Parathyroid adenoma (tissue), 2 donors: ENCODE data around the gene NVL.

Source experiments
- H2AFZ ChIP-seq: fragments of 300-600 bp; sonication (generic); one replicate; pipeline ENCODE4 v1.7.0; 2017; ENCODE audit warnings: antibody characterized with exemption, mild to moderate bottlenecking
- H3K27ac ChIP-seq: fragments of 300-600 bp; sonication (generic); one replicate; pipeline ENCODE4 v1.7.0; 2017
- H3K27me3 ChIP-seq: fragments of 300-600 bp; sonication (generic); one replicate; pipeline ENCODE4 v1.7.0; 2017; ENCODE audit warnings: low read length; ENCODE audit not compliant: control insufficient read depth, insufficient read depth
- H3K36me3 ChIP-seq: fragments of 300-600 bp; sonication (generic); one replicate; pipeline ENCODE4 v1.7.0; 2017; ENCODE audit warnings: low read length; ENCODE audit not compliant: control insufficient read depth, insufficient read depth
- H3K4me1 ChIP-seq: fragments of 300-600 bp; sonication (generic); one replicate; pipeline ENCODE4 v1.7.0; 2017; ENCODE audit warnings: control low read depth
- H3K4me2 ChIP-seq: fragments of 300-600 bp; sonication (generic); one replicate; pipeline ENCODE4 v1.7.0; 2017; ENCODE audit warnings: low read length
- H3K4me3 ChIP-seq: fragments of 300-600 bp; sonication (generic); one replicate; pipeline ENCODE4 v1.7.0; 2017; ENCODE audit warnings: low read depth, low read length
- H3K79me2 ChIP-seq: fragments of 300-600 bp; sonication (generic); one replicate; pipeline ENCODE4 v1.7.0; 2017; ENCODE audit warnings: control low read depth
- H3K9ac ChIP-seq: fragments of 300-600 bp; sonication (generic); one replicate; pipeline ENCODE4 v1.7.0; 2017; ENCODE audit warnings: mild to moderate bottlenecking
- H3K9me3 ChIP-seq: fragments of 300-600 bp; sonication (generic); one replicate; pipeline ENCODE4 v1.7.0; 2017; ENCODE audit warnings: low read length; ENCODE audit not compliant: control insufficient read depth
- CTCF ChIP-seq: fragments of 300-600 bp; sonication (generic); IDR thresholded peaks from one replicate; pipeline ENCODE4 v1.7.0; 2017; ENCODE audit warnings: antibody characterized with exemption, mild to moderate bottlenecking
- donor health status: primary hyperparathyroidism.

The NVL gene

GRCh38 chr1:224235813-224236493 lies 94.0 kb downstream of the NVL start:
- H3K36me3 ChIP-seq = no peaks in the 10 kb centered on the region
- no peaks in the 10 kb centered on the region for H3K27me3 ChIP-seq
- H3K79me2 ChIP-seq = no peaks in the 10 kb centered on the region
- no peak overlapping the region for H3K4me3 ChIP-seq
- no peak for TF ChIP-seq CTCF
- H3K27ac ChIP-seq = no peak overlapping the region
- H3K4me1 ChIP-seq = no peaks in the 10 kb centered on the region
- no peak overlapping the region for H3K9ac ChIP-seq
- no peaks in the 10 kb centered on the region for H3K9me3 ChIP-seq
- H3K4me2 ChIP-seq = no peak overlapping the region
- no peak overlapping the region for H2AFZ ChIP-seq

- no peaks in the 10 kb centered on the region for H3K36me3 ChIP-seq
Observed at GRCh38 chr1:224234017-224234416, 96.0 kb downstream of the NVL start.

DNA sequence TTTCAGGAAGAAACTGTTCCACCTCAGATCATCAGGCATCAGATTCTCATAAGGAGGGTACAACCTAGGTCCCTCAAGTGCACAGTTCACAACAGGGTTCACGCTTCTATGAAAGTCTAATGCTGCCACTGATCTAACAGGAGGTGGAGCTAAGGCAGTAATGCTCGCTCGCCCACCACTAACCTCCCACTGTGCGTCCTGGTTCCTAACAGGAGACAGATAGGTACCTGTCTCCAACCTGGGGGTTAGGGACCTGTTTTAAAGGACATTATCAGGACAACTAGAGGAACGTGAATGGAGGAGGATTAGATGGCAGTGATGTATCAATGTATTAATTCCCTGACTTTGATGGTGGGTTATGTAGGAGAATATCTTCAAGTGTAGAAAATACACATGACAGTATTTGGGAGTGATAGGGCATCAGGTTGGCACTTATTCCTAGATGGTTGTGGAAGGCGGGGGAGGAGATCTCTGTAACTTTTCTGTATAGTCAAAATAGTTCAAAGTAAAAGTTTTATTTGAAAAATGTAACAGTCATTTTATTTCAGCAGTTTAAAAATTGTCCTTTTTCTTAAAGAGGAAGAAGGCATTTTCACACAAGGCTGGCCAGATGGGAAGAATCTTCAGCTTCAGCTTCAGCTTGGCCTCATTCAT lies 103.0 kb downstream of the NVL start:
- no peaks in the 10 kb centered on the region for H3K36me3 ChIP-seq

More at GRCh38 chr1:224234017-224234416, 96.0 kb downstream of the NVL start:
- H3K27me3 ChIP-seq = no peaks in the 10 kb centered on the region
- no peak for TF ChIP-seq CTCF
- H3K27ac ChIP-seq = no peak overlapping the region
- no peaks in the 10 kb centered on the region for H3K79me2 ChIP-seq
- no peak overlapping the region for H3K4me3 ChIP-seq
- no peaks in the 10 kb centered on the region for H3K9me3 ChIP-seq
- no peaks in the 10 kb centered on the region for H3K4me1 ChIP-seq
- no peak overlapping the region for H3K4me2 ChIP-seq
- no peak overlapping the region for H3K9ac ChIP-seq
- H2AFZ ChIP-seq = no peak overlapping the region

GRCh38 chr1:224223819-224224714 lies 105.9 kb downstream of the NVL start:
- no peak overlapping the region for H3K9ac ChIP-seq
- H3K27ac ChIP-seq = no peak overlapping the region
- H3K36me3 ChIP-seq = no peaks in the 10 kb centered on the region
- H3K4me3 ChIP-seq = no peak overlapping the region
- H2AFZ ChIP-seq = no peak overlapping the region
- no peaks in the 10 kb centered on the region for H3K4me1 ChIP-seq
- H3K79me2 ChIP-seq = no peaks in the 10 kb centered on the region
- no peaks in the 10 kb centered on the region for H3K9me3 ChIP-seq
- no peak overlapping the region for H3K4me2 ChIP-seq
- no peak for TF ChIP-seq CTCF
- no peaks in the 10 kb centered on the region for H3K27me3 ChIP-seq

More for the DNA sequence above, 103.0 kb downstream of the NVL start:
- no peaks in the 10 kb centered on the region for H3K27me3 ChIP-seq
- no peak overlapping the region for H3K9ac ChIP-seq
- H2AFZ ChIP-seq = no peak overlapping the region
- no peaks in the 10 kb centered on the region for H3K79me2 ChIP-seq
- H3K4me3 ChIP-seq = no peak overlapping the region
- H3K9me3 ChIP-seq = no peaks in the 10 kb centered on the region
- no peak for TF ChIP-seq CTCF
- no peak overlapping the region for H3K4me2 ChIP-seq
- H3K27ac ChIP-seq = no peak overlapping the region
- H3K4me1 ChIP-seq = no peaks in the 10 kb centered on the region
